Hepatocyte (in vitro differentiated cells): Measurements from ENCODE around the gene KLHL21.

ENCODE experiments used
- CTCF ChIP-seq: fragments of 200-600 bp; sonication (generic); IDR thresholded peaks from 2 replicates; pipeline ENCODE4 v1.5.1; 2016; ENCODE audit warnings: antibody characterized with exemption, mild to moderate bottlenecking; ENCODE audit not compliant: poor library complexity
- EZH2 ChIP-seq: fragments of 200-600 bp; sonication (generic); IDR thresholded peaks from 2 replicates; pipeline ENCODE4 v1.6.1; 2016; ENCODE audit warnings: antibody characterized with exemption, mild to moderate bottlenecking, borderline replicate concordance

DNA sequence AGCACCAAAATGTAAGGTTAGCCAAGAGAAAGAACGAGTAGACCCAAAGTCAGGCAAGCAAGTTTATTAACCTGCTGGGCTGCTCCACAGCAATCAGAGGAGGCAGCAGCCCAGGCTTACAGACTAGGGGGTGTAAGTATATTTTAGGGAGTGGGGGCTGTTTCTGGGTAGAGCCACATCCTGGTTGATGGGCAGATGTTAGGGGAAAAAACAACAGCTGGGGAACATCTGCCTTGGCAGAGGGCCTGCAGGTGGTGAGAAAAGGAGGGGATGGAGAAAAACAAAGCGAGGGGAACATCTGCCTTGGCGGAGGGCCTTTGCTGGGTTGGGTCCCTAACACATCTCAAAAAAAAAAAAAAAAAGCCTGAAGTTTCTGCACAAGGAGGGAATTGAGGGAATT, 32.6 kb downstream of the KLHL21 start:
- TF ChIP-seq EZH2 (no peak), CTCF (no peak)
